HL-60 (cell line): ENCODE measurements around the gene EBF3.

Source experiments
- DNase-seq, 2 experiments: peaks; one replicate each; pipeline ENCODE4 v3.0.0-alpha.2; 2010 to 2020; ENCODE audit warnings: low read depth in 1 of 2, low spot score in 1 of 2
- H3K27ac ChIP-seq: fragments of 250-450 bp; sonication (Bioruptor Pico); replicated peaks from 2 replicates; pipeline ENCODE4 v1.5.1; 2020; ENCODE audit warnings: mild to moderate bottlenecking, moderate library complexity
- H3K27me3 ChIP-seq: fragments of 250-450 bp; sonication (Bioruptor Pico); 2 replicates; pipeline ENCODE4 v1.5.1; 2021; ENCODE audit warnings: mild to moderate bottlenecking, moderate library complexity; ENCODE audit not compliant: insufficient read depth, poor library complexity, severe bottlenecking
- H3K4me3 ChIP-seq: replicated peaks from 2 replicates; pipeline ENCODE4 v1.5.1; 2011; ENCODE audit warnings: mild to moderate bottlenecking, control low read depth, low read length; ENCODE audit not compliant: insufficient read depth
- GABPA ChIP-seq: IDR thresholded peaks from 2 replicates; pipeline ENCODE4 v1.6.1; 2012; ENCODE audit warnings: low read depth
- POLR2AphosphoS5 ChIP-seq: IDR thresholded peaks from 2 replicates; pipeline ENCODE4 v1.6.1; 2012; ENCODE audit warnings: low read depth
- SPI1 ChIP-seq: IDR thresholded peaks from 2 replicates; pipeline ENCODE4 v1.6.1; 2012; ENCODE audit warnings: low read depth, mild to moderate bottlenecking, borderline replicate concordance
- TF ChIP-seq, protein P1 (sequence below): IDR thresholded peaks from 2 replicates; pipeline ENCODE4 v1.6.1; 2012; ENCODE audit warnings: low read depth; ENCODE audit not compliant: insufficient replicate concordance
- TF ChIP-seq, protein P2 (sequence below): IDR thresholded peaks from one replicate; pipeline ENCODE4 v1.5.1; 2011; ENCODE audit warnings: low read length, control low read depth, inconsistent platforms; ENCODE audit not compliant: insufficient read depth

EBF3 gene

DNA sequence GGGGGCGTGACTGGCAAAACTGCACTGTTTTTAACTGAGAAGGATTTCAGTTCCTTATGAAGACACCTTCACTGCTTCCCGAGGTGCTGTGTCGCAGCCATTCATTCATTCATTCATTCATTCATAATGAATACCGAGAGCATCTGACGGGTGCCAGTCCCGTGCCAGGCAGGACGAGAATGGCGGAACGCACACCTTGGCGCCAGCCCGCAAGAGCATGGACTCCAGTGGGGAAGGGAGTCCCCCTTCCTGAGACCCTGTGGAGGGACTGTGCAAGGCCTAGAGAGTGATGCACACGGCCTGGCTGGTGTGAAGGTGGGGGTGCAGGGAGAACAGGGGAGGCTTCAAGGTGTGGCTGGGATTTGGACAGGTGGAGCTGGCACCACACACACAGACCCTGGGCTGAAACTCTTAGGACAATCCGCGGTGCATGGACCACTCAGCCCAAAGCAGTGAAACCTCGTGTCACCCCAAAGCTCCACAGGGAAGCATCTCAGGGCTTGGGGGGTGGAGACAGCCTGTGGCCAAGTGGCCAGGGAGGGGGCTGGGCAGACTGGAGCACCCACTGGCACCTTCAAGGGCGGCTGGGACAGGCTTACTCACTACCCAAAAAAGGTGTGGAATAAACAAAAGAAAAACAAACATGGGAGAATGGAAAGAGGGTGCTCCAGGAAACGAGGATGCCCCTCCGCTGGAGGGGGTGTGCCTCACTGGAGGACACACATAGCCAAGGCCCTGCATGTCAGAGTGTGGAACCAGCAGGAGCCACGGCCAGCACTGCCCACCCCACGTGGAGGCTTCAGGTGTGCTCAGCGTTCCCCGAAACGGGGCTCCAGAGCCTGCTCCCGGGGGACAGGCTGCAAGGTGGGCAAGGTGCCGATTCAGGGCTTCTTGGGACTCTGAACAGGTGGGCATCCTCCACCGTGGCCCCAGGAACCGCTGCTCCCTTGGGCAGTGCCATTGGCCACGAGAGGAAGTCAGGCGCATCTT is 37.7 kb downstream of the EBF3 start:
- Histone ChIP-seq H3K27ac (no peak overlapping the region), H3K4me3 (no peak overlapping the region), H3K27me3 (no peaks in the 10 kb centered on the region)
- TF ChIP-seq POLR2AphosphoS5: no peak
- TF ChIP-seq, protein P1, sequence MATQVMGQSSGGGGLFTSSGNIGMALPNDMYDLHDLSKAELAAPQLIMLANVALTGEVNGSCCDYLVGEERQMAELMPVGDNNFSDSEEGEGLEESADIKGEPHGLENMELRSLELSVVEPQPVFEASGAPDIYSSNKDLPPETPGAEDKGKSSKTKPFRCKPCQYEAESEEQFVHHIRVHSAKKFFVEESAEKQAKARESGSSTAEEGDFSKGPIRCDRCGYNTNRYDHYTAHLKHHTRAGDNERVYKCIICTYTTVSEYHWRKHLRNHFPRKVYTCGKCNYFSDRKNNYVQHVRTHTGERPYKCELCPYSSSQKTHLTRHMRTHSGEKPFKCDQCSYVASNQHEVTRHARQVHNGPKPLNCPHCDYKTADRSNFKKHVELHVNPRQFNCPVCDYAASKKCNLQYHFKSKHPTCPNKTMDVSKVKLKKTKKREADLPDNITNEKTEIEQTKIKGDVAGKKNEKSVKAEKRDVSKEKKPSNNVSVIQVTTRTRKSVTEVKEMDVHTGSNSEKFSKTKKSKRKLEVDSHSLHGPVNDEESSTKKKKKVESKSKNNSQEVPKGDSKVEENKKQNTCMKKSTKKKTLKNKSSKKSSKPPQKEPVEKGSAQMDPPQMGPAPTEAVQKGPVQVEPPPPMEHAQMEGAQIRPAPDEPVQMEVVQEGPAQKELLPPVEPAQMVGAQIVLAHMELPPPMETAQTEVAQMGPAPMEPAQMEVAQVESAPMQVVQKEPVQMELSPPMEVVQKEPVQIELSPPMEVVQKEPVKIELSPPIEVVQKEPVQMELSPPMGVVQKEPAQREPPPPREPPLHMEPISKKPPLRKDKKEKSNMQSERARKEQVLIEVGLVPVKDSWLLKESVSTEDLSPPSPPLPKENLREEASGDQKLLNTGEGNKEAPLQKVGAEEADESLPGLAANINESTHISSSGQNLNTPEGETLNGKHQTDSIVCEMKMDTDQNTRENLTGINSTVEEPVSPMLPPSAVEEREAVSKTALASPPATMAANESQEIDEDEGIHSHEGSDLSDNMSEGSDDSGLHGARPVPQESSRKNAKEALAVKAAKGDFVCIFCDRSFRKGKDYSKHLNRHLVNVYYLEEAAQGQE: no peak
- no peak for TF ChIP-seq GABPA
- TF ChIP-seq SPI1: no peak
- TF ChIP-seq, protein P2, sequence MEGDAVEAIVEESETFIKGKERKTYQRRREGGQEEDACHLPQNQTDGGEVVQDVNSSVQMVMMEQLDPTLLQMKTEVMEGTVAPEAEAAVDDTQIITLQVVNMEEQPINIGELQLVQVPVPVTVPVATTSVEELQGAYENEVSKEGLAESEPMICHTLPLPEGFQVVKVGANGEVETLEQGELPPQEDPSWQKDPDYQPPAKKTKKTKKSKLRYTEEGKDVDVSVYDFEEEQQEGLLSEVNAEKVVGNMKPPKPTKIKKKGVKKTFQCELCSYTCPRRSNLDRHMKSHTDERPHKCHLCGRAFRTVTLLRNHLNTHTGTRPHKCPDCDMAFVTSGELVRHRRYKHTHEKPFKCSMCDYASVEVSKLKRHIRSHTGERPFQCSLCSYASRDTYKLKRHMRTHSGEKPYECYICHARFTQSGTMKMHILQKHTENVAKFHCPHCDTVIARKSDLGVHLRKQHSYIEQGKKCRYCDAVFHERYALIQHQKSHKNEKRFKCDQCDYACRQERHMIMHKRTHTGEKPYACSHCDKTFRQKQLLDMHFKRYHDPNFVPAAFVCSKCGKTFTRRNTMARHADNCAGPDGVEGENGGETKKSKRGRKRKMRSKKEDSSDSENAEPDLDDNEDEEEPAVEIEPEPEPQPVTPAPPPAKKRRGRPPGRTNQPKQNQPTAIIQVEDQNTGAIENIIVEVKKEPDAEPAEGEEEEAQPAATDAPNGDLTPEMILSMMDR: no peak
- DNase-seq: no peak

DNA sequence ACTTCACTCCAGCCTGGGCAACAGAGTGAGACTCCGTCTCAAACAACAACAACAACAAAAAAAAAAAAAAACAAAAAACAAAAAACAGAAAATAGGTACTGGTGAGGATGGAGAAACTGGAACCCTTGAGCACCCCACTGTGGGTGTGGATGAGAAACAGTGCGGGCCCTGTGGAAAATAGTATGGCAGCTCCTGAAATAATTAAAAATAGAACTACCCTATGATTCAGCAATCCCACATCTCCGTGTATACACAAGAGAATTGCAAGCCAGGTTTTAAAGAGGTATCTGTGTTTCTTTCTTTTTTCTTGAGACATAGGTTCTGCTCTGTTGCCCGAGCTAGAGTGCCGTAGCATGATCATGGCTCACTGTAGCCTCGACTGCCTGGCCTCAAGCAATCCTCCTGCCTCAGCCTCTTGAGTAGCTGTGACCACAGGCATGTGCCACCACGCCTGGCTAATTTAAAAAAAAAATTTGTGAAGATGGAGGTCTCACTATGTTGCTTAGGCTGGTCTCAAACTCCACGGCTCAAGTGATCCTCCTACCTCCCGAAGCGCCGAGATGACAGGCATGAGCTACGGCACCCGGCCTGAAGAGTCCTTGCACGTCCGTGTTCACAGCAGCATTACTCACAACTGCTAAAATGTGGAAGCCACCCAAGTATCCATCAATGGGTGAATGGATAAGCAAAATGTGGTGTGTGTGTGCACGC is 39.5 kb downstream of the EBF3 start:
- TF ChIP-seq, protein P2: no peak
- TF ChIP-seq POLR2AphosphoS5 (no peak), SPI1 (no peak), GABPA (no peak)
- TF ChIP-seq, protein P1: no peak
- DNase-seq: no peak
- no peaks in the 10 kb centered on the region for H3K27me3 ChIP-seq

DNA sequence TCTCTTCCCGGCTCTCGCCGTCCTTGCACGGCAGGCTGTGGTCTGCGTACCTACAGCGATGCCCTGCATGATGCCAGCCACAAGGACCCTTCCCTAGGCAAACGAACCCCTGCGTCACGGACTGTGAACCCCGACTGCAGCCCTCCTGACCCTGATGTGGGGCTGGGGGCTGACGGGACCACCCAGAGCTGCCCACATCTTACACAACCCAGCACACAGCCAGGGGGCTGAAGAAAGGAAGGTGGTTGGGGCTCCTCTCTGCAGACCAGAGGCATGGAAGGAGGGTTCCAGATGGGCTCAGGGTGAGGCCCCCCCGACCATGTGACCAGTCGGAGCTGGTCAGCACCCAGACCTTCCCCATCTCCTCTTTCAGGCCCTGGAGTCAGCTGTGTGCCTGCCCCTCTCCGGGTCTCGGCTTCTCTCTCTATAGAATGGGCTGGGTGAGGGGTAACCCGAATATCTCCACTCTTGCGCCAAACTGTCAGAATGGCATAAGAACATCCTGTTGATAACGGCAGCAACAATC is 41.4 kb downstream of the EBF3 start:
- Histone ChIP-seq H3K4me3 (no peak overlapping the region), H3K27ac (no peak overlapping the region), H3K27me3 (no peaks in the 10 kb centered on the region)
- TF ChIP-seq, protein P1: no peak
- TF ChIP-seq, protein P2: no peak
- no peak for TF ChIP-seq POLR2AphosphoS5
- no peak for TF ChIP-seq SPI1
- TF ChIP-seq GABPA: no peak
- DNase-seq: no peak

More for the DNA sequence above, 39.5 kb downstream of the EBF3 start:
- Histone ChIP-seq H3K4me3 (no peak overlapping the region), H3K27ac (no peak overlapping the region)
